Fibroblast of skin of back (primary cell): ENCODE results near the gene POC1A.
A peak's percentile ranks its signal among the peaks of the same experiment; 100 is the strongest.

Experiments
- DNase-seq: peaks from one replicate; pipeline ENCODE4 v3.0.0-alpha.2; 2013

Gene POC1A

DNA sequence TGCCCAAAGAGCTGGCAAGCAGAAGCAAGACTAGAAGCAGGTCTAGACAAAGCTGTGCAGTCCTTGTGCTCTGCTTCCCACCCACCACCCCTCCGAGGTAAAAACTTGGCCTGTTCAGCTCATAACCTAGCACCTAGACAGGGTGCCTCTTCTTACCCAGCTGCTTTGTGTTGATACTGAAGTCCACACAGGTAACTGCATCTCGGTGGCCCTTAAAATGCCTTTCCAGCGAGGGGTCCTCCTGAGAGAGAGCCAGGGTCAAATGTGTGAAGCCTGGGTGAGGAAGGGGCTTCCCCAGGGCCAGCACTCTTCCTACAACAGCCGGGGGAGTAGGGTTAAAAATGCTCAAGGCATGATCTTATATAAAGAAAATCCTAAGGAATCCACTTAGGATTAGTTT lies 3.4 kb downstream of the POC1A start:
- no peak for DNase-seq

DNA sequence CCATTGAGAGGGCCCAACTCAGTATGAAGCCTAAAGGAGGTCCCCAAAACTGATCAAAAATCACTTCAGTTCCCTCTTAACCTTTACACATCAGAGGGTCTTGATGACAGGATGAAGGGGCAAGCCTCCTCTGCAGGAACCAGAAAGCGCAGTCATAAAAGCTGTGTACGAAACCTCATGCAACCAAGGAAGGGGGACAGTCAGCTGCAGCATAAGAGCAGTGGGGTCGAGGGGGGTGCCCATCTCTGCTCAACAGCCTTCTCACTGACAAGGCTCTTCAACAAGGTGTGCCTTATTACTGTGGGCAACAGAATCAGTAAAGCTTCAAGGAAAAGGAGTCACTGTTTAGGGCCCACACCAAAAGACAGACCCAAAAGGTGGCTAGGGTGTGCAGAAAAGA lies 3.9 kb downstream of the POC1A start:
- no peak for DNase-seq

DNA sequence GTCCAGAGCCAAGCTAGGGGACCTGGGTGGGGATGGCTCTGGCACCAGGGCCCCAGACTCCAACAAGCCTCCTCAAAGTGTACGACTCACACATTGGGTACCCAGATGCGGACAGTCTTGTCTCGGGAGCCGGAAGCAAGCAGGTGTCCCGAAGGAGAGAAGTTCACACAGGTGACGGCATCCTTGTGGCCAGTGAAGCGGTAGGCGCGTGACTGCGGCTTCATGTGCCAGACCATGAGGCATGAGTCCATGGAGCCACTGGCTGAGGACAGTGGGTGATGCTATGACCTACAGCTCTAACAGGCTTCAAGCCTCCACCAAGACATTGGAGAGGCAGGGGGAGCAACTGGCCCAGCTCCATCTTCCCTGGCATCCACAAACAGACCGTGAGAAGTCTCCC lies 4.5 kb downstream of the POC1A start:
- DNase-seq, result no peak

DNA sequence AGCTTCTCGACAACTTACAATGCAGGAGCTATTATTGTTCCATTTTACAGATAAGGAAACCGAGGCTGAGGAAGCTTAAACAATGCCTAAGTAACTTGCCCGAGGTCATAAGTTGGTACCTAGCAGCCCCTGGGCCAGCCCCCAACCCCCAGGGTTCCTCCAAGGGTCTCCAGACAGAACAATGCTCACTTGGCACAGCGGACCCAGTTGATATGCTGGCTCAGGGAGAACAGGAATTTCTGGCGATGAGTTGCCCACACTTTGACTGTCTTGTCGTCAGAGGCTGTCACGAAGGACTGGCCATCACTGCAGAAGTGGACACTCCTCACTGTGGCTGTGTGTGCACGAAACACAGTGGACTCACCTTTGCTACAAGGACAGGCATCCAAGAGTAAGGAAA lies 5.2 kb downstream of the POC1A start:
- no peak for DNase-seq

DNA sequence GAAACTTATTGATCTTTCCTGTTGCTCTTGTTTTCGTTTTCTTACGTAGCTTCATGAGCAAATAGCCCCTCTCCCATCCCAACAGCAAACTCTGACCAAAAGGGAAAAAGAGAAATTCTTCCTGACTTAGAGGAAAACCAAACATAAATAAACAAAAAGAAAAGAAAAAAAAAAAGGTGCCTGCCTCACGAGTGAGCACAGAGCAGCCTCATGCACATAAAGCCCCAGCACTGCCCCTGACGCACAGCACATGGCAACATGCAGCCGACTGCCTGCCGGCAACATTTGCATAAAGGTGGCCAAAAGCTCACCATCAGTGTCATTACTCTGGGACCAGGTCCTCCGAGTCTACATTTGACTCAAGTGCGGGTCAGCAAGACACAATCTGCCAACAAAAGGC lies 6.4 kb downstream of the POC1A start:
- no peak for DNase-seq

DNA sequence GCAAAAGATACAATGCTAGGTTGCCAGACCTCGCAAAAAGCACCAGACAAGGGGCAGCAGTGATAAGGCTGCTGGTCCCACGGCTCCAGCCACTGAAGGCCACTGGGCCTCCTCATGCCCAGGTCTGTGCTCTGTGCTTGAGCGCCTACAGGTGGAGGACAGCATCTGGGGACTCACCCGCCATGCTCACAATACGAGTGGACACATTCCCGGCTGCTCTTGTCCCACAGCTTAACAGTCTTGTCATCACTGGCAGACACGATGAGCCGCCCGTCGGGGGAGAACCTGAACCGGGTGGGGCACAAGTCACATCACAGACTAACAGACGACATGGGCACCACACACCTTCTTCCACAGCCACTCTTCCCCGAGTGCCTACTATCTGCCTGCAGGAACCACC lies 7.4 kb downstream of the POC1A start:
- DNase-seq, result no peak

DNA sequence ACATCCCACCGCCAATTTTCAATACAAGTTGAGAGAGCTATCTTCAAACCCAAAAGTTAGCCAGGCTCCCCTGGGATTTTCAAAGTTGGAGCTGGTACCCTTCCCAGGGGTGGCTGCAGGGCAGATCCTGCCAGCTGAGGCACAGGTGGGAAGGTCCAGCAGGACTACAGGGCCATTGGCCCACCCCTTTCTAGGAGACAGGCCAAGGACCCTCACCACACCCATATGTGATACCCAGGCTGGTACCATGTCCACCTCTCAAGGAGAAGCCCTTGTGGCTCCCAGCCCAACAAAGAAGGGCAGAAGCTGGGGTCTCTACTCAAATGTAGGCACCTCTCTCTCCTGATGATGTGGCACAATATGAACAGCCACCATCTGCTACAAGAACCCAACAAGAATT lies 8.0 kb downstream of the POC1A start:
- no peak for DNase-seq

DNA sequence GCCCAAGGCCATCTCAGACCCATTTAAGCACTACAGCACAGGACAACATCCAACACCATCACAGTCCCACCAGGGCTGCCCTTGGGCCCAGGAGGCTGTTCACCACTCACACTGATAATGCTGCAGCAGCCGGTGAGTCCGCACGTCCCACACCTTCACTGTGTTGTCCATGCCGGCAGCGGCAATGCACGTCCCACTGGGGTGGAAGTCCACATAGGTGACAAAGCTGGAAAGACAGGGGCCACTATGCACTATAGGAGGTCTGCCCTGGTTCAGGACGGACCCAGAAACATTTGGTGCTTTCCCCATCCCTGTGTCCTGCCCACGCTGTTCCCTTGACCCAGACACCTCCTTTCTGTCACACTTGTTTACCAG lies 8.5 kb downstream of the POC1A start:
- no peak for DNase-seq

DNA sequence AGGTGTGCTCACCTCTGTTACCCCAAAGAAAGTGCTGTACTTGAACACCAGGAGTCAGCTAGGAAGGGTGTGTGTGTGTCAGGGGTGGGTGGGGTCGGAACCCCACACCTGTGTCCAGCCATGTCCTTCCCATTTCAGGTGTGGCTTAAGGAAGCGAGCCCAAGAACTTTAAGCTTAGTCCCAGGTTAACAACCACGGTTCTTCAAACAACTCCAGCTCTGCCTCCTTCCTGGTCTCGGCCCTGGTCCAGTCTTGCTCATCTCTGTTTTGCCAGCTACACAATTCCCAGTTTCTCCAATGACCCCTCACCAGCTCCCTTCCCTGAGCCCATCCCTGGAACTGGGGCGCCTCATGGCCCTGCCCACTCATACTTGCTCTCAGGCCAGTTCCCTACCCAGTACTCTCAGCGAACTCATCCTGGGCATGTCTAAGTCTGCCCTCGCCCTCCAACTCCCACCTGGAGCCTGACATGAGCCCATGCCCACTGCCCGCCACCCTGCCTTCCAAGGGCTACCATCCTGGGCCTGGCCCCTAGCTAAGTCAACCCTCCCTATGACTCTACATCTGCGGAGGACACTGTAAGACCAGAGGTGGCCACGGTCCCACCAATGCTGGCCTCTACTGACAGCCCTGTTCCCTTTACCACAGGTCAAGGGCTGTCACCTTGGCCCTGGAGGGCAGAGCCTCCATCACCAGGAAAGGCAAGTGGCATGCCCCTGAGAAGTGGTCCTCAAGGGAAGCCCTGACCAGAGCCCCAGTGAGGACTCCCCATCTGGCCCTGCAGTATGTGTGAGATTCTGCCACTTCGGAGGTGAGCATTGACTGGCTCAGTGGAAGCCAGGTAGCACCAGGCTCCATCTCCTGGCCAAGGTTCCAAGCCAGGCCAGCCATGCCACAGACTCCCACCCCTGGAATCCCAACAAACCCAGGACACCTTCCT lies 9.2 kb downstream of the POC1A start:
- no peak for DNase-seq

DNA sequence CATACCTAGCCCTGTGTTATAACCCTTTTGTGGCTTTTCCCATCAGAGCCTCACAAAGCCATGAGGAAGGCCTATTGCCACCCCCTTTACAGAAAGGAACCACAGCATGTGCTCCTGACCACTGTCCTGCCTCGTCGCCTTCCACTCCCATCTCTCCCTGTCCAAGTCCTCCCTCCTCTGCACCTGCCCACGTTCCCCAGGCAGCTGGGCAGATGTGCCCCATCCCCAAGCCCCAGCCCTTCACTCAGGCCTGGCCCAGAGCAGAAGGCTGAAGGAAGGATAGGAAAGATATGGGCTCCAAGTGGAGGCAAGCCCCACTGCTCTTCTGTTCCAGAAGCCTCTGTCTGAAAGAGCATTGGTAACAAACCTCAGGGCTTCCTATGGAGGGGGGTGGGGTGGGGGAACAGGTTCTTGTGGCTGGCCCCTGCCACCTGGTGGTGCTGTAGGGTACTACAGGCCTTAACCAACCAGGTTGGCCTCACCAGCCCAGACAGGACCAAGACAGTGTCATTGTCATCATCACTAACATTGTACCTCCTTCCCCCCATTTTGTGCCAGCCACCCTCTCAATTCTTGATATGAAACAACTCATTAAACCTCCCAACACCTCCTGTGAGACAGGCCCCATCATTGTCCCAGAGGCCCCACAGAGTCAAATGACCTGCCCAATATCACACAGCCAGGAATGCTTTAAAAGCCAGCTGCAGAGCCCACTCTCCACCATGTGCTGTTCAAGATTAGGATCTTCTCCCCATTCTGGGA lies 10.0 kb downstream of the POC1A start:
- DNase-seq, result peak; percentile 70

DNA sequence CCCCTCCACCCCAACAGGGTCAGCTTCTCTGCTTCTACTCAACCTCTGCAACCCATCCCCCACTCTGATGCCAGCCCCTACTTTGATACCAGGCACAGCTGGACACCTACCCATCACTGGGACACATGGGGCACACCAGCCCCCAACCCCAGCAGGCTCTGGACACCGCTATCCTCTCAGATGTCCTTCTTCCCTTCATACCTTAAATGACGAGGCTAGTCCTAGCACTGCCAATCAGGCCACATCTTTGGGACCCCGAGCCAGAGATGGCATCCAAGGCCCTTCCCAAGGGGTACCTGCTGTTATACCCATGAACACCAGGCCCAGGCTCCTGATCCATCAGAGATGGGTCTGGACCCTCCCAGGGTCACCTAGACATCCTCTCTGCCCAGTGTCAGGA lies 10.6 kb downstream of the POC1A start:
- no peak for DNase-seq

DNA sequence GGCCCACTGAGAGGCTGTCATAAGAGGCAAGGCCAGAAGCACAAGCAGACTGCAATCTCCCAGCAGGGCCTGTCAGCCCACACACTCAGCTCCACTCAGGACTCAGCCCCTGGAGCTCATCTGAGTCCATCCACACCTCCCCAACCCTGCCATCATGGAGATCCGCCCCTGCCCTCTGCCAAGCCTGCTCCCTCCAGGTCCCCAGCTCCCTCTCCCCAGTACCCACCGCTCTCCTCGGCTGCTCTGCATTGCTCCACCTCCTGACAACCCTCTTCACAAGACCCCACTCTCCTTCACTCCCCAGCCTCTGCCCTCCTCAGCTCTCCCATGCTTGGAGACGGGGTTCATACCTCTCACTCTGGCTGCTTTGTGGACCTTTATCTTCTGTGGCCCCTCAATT lies 11.1 kb downstream of the POC1A start:
- no peak for DNase-seq

DNA sequence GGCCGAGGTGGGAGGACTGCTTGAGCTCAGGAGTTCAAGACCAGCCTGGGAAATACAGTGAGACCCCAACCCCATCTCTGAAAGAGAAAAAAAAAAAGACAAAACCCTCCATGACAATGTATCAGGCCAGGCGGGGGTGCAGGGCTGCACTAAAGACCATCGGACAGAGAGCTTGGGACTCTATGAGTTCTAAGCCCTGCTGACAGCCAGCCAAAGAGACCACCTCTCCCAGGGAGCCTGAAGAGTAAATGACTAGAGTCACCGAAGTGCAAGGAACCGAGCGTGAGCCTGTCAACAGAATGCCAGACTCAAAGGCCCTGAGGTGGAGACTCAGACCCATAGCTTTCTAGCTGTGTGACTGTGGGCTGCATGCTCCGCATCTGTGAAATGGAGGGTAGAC lies 12.5 kb downstream of the POC1A start:
- no peak for DNase-seq

DNA sequence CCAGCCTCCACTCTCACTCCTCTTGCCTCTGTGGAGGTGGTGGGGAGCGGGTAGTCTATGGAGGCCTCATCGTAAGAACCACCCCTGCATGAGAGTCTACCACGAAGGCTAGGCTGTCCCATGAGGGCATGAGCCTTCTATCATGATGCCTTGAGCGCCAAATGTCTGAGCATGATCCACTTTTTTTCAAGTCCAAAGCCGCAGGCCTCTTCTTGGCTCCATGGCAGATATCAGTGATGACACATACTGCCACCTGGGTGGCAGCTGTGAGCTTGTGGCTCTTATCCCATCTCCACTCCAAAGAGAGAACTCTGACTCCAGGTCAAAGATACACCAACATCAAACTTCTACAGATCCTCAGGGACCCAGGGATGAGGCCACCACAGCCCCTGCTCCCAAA lies 13.5 kb downstream of the POC1A start:
- DNase-seq, result no peak

DNA sequence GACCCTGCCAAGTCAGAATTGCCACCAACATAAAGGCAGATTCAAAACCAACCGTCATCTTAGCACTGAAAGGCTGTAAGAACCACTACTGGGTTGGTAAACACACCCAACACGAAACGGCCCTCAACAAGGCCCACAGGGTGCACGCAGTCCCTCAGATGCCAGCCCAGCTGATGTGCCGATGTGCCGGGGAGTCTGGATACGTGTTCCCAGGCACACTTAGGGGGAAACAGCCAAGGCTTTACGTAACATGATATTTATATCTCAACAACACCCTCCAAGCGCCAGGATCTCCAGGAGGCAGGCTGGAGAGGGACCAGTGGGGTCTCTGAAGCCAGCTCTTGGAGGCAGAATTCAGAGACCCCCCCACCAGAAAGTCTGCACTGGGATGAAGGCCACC lies 14.2 kb downstream of the POC1A start:
- DNase-seq, result no peak

DNA sequence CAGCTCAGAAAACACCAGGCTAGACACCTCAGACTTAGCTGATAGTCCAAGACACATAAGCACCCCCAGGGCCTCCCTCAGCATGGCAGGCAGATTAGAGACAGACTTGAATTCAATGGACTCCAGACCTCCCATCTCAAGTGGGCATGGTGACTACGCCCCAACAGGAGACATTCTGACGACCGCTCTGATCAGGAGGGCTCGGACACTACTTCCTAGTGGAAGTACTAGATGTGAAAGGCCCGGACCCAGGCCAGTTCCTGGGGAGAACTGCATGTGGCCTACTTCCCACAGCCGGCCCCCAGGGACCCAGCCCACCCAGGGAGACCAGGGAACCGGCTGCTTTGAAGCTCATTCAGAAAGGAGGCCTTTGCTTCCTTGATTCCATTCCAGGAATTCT lies 16.9 kb downstream of the POC1A start:
- no peak for DNase-seq

DNA sequence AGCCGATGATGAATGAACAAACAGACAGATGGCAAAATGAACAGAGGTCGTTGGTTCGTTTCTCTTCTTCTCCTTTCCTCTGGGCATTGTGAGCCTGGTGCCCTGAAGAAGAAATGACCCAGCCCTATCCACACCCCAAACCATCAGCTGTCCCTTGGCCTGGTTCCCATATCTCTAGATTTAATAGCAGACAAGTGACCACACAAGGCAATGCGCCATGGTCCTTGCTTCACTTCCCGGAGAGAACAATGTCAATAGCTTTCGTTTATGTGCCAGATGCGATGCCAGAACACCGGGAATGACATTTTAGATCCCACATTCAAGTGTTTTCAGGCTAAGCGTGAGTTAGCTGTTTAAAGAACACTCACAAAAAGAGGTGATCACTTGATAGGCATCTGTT lies 17.7 kb downstream of the POC1A start:
- DNase-seq, result no peak

DNA sequence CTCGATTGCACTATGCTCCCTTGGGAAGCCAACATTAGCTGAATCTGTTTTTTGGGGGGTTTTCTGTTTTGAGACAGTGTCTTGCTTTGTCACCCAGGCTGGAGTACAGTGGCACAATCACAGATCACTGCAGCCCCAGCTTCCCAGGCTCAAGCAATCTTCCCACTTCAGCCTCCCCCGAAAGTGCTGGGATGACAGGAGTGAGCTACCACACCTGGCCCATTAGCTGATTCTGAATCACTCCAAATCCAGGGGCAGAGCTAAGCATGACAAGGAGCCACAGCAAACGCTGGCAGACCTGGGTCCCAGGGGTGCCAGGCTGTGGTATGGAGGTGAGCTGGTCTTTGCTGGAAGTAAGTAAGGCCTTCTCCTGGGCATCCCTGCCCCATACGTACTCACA lies 18.9 kb downstream of the POC1A start:
- DNase-seq, result no peak

DNA sequence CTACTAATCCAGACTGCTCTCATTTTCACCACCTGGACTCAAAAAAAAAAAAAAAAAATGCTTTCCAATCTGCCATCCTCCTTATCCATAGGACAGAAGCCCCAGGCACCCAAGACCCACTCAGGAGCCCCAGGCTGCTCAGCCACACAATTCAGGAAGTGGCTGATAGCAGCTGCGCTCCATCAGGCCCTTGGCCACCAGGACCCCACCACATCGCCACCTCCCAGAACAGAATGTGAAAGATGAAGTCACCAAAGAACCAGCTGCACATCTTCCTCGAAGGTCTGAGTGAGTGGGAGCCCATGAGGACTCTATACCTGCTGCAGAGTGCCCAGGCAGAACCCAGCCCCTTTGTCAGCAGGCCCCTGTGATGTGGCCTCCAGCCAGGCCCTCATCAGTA lies 19.5 kb downstream of the POC1A start:
- no peak for DNase-seq

DNA sequence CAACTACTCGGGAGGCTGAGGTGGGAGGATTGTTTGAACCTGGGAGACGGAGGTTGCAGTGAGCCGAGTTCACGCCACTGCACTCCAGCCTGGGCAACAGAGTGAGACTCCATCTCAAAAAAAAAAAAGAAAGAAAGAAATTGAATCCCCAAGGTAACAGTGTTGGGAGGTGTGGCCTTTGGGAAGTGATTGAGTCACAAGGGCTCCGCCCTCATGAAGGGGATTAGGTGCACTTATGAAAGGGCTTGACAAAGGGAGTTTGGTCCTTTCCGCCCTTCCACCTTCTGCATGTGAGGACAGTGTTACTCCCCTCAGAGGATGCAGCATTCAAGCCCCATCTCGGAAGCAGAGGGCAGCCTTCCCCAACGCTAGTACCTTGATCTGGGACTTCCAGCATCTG lies 21.3 kb downstream of the POC1A start:
- no peak for DNase-seq

DNA sequence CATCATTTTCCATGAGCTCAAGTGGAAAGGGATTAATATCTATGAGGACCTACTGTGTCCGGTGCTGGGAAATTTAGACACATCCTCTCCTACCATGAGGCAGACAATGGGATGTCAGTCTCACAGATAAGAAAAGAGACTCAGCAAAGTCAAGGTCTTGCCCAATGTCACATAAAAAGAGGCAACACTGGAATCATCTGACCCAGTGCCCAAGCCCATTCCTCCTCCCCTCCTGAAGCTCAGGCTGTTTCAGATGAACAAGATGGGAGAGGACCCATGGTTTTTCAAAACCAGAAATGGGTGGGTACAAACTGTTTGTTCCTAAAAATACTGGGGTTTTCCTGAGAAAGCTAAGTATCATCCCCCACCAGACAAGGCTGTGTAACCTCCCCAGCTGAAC lies 22.2 kb downstream of the POC1A start:
- no peak for DNase-seq

DNA sequence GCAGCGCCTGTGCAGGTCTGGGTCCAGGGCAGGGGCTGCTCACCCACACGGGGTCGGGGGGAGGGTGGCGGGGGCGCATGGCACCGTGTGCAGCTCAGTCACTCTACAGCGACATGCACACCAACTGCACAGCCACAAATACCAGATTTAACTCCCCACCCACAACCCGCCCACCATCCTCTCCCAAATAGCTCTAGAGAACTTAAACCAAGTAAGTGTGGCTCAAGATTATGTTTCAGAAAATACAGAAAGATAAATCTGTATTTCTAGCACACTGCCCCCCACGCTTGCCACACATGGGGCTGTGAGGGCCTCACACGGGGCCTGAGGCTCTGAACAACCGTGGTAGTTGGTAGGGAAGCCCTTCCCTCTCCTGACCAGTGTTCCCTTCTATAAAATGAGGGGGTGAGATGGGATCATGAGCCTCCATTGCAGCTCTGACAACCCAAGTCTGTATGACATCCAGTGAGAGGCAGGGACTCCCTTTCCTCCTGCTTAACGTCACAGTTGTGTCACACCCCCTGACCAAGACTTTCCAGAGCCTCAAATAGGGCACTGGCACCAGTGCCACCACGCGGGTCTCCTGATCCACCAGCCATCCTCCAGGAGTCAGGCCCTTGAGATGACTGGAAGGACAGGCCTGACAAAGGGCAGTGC lies 23.1 kb downstream of the POC1A start:
- DNase-seq, result no peak

DNA sequence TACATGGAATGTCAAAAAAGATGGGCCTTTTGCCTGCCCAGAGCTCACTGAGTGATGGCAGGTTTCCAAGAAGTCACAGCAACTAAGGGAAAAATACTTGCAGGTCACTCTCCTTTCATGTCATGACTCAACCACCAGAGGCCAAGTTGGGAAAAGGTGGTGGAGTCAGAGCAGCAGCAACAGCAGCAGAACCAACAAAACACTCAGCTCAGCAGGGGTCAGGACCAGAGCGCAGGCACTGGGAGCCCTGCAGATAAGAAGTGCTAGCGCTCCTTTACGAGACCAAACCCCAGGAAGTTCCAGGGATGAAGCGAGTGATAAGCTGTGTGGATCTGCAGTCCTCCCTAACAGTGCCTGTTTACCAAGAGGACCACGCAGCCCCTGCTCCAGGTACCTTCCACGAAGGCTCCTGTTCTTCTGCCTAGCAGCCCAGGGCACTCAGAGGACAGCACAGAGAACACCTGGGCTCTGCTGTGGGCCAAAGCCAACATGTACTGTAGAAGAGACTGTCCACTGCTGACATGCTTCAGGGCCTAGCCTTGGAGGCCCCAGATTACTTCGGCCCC lies 26.0 kb downstream of the POC1A start:
- DNase-seq, result peak; percentile 43
